Suprapubic skin (tissue), 4 donors: Measurements from ENCODE around the gene ACTR3C.

Source experiments
- EP300 ChIP-seq: sonication (generic); formaldehyde crosslinking; IDR thresholded peaks from one replicate; pipeline ENCODE4 v1.6.1; 2017; ENCODE audit warnings: antibody characterized with exemption
- POLR2A ChIP-seq, 2 donors: fragments of 450-650 bp; IDR thresholded peaks; one replicate each; pipeline ENCODE4 v1.6.1; 2017; ENCODE audit warnings: antibody characterized with exemption in 2 of 2, mild to moderate bottlenecking in 2 of 2, moderate library complexity in 2 of 2
- POLR2AphosphoS5 ChIP-seq, 3 donors: sonication (generic); formaldehyde crosslinking; IDR thresholded peaks; one replicate each; pipeline ENCODE4 v1.6.1; 2017; ENCODE audit warnings: antibody characterized with exemption in 3 of 3
- TF ChIP-seq, protein P1 (sequence below), 2 donors: fragments of 200-600 bp in 1 of 2; fragments of 450-650 bp in 1 of 2; sonication (generic) in 1 of 2; IDR thresholded peaks; one replicate each; pipeline ENCODE4 v1.5.1; 2016 to 2019; ENCODE audit warnings: antibody characterized with exemption in 2 of 2, mild to moderate bottlenecking in 1 of 2, moderate library complexity in 1 of 2

DNA sequence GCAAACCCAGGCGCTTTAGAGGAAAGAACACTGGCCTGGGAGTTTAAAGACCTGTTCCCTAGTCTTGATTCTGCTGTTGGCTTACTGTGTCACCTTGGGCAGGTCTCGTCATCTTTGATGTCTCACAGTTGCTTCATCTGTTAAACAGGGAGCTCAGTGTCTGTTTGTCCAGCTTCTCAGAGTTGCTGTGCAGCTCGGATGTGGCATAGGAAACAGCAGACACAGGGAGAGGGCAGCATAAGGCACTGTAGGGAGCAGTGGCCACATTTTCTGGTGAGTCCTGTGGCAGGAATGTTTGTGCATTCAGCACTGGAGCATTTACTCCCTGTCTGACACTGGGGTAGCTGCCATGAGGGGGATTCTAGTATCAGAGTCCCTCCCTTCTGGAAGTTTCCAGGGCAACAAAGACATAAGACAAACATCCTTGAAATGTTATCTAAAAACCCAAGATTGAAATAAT, 47.3 kb upstream of the ACTR3C start:
- TF ChIP-seq POLR2A (IDR thresholded peaks at IDR 0.05) (no peak), EP300 (no peak), POLR2AphosphoS5 (IDR thresholded peaks at IDR 0.05) (no peak)
- TF ChIP-seq, protein P1, sequence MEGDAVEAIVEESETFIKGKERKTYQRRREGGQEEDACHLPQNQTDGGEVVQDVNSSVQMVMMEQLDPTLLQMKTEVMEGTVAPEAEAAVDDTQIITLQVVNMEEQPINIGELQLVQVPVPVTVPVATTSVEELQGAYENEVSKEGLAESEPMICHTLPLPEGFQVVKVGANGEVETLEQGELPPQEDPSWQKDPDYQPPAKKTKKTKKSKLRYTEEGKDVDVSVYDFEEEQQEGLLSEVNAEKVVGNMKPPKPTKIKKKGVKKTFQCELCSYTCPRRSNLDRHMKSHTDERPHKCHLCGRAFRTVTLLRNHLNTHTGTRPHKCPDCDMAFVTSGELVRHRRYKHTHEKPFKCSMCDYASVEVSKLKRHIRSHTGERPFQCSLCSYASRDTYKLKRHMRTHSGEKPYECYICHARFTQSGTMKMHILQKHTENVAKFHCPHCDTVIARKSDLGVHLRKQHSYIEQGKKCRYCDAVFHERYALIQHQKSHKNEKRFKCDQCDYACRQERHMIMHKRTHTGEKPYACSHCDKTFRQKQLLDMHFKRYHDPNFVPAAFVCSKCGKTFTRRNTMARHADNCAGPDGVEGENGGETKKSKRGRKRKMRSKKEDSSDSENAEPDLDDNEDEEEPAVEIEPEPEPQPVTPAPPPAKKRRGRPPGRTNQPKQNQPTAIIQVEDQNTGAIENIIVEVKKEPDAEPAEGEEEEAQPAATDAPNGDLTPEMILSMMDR (IDR thresholded peaks at IDR 0.05): no peak
